ENCODE results near the gene MCIDAS. TPM values are rescaled to one million over a fixed set of nuclear protein-coding genes. Genes with fewer than 3 reads are reported as not detected.
A peak's percentile ranks its signal among the peaks of the same experiment; 100 is the strongest.

Gene MCIDAS
- total RNA-seq, 1 experiment from 2014 or later, result 3.3 TPM

DNA sequence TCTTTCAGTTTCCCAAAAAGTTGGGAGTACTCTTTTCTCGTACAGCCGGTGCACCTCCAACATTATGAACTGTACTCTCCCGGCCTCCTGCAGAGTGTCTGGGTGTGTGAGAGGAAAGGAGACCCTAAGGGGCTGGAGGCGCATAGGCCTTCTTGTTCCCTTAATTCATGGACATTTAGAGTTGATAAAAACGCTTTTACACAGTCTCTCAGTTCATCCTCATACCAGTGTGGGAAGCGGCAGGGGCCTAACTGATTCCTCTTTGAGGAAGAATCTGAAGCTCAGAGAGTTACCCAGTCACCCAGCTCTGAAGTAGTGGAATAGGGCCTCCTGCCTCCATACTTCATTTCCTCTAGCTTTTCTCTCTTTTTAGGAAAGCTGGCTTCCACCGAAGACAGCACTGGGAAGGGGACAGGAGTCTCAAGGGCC lies 3.3 kb downstream of the MCIDAS start:
- in situ Hi-C loops (cut with HindIII; ENCODE audit: low sequenced_read_pairs), result no loop called here
- DNase-seq (ENCODE audit: low spot score), result no peak

DNA sequence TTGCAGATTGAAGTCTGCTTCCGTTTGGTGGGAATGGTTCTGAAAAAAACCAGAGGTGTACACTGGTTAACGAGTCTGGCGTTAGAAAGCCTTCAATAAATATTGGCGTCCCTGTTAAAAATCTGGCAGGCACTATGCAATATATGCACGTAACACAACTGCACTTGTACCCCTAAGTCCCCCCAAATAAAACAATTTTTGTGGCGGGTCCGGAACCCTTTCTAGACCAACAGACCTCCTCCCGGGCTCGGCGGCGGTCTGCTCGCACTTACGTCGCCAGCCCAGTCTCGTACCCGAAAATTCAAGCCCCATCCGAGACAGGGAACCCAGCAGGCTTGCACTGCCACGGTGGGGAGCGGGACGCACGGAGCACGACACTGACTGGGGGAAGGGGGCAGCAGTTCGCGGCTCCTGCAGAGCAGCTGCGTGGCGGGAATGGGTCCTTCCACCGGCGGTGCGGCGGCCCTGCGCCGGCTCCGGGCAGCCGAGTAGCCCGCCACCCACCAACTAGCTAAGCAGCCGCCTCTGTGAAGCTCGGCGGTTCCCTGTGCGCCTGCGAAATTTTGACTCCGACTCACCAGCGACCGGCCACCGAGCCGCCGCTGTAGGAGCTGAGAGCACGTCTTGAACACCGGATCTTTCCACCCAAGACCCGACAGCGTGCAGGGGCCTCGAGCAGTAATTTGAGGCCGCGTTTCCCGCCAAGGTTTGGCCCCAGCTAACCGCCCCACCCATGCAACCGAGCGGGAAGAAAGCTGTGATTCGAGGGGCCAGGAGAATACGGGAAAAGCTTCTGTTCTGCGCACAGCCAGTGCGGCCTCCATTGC lies 3.9 kb downstream of the MCIDAS start:
- in situ Hi-C loops (cut with HindIII; ENCODE audit: low sequenced_read_pairs), result no loop called here
- no peak for DNase-seq (ENCODE audit: low spot score)

DNA sequence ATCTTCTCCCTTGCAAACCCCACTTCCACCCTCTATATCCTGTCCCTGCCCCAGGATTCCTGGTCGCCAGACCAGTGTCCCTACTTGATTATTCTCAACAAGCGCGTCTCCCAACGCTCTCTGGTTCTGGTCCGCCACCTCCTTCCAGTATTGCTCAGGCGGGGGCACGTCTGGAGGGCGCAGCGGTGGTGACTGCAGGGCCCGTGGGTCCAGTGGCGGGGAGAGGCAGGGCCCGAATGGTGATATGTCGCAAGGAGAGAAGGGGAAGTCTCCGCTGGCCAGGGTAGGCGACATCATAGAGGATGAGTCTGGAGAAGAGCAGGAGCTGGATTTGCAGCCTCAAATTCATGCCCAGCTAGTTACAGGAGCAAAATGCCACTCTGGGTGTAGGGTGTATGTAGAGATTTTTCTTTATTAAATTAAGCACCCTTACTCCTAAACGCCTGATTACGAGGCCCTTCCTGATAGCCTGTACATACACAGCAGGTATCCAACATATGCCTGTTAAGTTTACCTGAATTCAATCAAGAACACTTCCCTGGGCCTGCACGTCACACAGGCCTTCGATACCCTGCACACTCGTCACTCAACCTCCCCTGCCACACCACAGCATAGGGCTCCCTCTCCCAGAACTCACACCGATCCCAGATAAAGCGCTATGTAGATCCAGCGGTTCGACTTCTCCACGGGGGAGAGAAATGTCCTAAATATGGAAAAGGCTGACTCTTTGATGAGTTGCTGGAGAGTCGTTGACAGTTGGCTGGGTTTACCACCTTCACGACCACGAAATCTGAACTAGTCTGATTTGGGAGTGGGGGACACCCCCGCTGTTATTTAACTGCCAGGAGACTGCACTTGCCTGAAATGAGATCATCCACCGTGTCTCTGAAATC lies 4.8 kb downstream of the MCIDAS start:
- in situ Hi-C loops (cut with HindIII; ENCODE audit: low sequenced_read_pairs), result no loop called here
- DNase-seq (ENCODE audit: low spot score), result no peak

DNA sequence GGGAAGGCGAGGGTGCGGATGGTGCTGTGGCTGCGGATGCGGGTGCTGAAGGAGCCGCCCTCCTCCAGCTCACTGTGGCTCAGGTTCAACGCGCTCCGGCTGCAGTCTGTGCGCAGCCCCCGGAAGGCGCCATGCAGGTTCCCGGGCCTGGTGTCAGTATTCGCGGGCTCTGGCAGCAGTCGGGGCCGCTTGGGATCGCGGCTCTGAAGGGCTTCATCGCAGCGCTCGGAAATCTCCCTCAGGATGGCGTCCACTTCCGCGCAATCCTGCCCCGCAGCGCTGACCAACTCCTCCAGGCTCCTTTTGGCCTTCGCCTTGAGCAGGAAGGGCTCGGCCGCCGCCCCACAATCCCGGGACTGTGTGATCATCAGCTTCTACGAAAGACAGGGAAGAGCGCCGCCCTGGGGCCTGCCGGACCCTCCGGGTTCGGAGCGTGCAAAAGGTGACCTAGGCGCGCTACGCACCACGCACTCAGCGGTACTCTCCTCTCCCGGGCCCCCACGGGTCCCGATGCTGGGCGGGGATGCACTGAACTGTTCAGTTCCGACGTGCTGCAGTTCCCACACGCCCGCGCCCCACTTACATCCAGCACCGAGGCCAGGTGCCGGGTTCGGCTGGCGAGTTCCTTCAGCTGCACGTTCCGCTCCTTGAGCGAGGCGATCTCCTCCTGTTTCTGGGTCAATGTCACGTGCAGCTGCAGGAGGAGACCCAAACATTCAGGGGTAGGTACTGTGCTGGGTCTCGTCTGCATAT lies 6.5 kb downstream of the MCIDAS start:
- in situ Hi-C loops (cut with HindIII; ENCODE audit: low sequenced_read_pairs), result no loop called here
- DNase-seq (ENCODE audit: low spot score), result peak; percentile 25

DNA sequence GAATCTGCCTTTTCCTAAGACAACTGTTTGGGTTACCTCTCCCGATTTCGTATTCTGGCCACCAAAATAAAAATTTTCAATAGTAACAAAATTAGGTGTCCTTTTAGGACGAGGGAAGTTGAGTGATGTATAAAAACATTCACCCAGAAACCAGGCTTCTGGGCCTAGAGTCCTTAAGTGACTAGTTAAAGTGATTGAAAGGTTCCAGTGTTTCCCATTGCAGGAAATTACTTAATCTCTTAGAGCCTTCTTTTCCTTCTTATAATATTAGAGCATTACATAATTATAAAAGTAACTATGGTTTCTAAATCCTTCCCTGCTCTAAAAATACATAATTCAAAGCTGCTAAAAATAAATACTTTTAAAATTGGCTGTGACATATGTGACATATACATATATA lies 7.3 kb downstream of the MCIDAS start:
- DNase-seq (ENCODE audit: low spot score), result no peak
- in situ Hi-C loops (cut with HindIII; ENCODE audit: low sequenced_read_pairs), result no loop called here

DNA sequence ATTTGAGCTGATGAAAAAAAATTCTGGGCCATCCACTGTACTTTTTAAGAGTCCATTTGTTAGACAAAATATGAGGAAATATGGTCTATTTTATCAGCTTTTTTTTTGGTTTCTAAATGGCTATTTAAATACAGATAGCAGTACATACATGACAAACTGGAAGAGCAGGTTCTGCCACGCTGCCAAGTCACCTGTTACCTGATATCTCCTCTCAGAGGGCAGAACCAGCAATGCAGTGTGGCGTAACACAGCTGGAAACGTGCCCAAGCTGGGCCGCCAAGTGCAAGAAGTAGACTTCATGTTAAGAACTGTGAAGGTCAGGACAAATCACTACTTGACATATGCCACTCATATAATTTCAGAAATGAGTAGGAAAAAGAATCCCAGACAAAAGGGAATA lies 8.1 kb downstream of the MCIDAS start:
- in situ Hi-C loops (cut with HindIII; ENCODE audit: low sequenced_read_pairs), result no loop called here
- DNase-seq (ENCODE audit: low spot score), result no peak

DNA sequence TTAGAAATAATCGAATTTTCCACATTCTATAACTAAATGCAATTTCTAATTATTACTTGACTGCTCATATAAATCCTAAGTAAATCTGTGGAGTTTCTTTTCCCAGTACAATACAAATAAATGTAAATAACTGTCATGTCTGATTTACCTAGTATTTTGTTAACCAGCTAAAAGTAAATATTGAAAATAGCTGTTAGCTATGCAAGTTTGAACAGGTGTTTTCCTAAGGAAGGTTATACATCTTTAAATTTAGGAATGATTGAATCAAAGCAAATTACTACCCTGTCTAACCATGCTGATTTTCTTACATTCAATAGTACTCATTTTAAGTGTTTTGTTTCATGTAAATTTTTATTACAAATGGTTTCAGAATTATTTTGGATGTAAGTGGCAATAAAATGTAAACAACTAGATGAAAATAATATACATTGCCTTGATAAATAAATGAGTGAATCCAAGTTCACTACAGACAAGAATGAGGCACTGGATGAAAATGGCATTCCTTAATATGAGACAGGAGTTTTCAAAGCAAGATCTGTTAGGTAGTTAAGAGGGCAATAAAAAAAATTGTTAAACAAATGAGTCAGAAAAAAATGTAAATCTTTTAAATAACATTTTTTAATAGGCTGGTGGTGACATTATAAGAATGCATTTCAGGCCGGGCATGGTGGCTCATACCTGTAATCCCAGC lies 15.8 kb downstream of the MCIDAS start:
- DNase-seq (ENCODE audit: low spot score), result no peak
- in situ Hi-C loops (cut with HindIII; ENCODE audit: low sequenced_read_pairs), result no loop called here

DNA sequence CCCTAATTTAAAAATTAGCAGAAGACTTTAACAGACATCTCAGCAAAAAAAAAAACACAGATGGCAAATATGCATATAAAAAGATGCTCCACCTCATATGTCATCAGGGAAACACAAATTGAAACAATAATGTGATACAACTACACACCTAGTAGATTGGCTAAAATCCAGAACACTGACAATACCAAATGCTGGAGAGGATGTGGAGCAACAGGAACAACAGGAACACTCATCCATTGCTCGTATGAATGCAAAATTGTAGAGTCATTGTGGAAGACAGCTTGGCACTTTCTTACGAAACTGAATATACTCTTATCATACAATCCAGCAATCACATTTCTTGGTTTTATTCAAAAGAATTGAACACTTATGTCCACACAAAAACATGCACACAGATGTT lies 22.1 kb downstream of the MCIDAS start:
- no peak for DNase-seq (ENCODE audit: low spot score)
- in situ Hi-C loops (cut with HindIII; ENCODE audit: low sequenced_read_pairs), result no loop called here

DNA sequence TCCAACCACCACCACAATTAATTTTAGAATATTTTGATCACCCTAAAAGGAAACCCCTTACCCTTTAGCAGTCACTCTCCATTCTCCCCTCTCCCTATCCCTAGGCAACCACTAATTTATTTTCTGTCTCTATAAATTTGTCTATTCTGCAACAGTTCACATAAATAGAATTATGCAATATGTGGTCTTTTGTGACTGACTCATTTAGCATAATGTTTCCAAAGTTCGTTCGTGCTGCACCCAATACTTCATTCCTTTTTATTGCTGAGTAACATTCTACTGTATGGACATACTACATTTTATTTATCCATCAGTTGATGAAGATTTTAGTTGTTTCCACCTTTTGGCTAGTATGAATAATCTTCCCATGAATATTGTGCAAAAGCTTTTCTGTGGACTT lies 36.0 kb downstream of the MCIDAS start:
- in situ Hi-C loops (cut with HindIII; ENCODE audit: low sequenced_read_pairs), result no loop called here
- DNase-seq (ENCODE audit: low spot score), result no peak

DNA sequence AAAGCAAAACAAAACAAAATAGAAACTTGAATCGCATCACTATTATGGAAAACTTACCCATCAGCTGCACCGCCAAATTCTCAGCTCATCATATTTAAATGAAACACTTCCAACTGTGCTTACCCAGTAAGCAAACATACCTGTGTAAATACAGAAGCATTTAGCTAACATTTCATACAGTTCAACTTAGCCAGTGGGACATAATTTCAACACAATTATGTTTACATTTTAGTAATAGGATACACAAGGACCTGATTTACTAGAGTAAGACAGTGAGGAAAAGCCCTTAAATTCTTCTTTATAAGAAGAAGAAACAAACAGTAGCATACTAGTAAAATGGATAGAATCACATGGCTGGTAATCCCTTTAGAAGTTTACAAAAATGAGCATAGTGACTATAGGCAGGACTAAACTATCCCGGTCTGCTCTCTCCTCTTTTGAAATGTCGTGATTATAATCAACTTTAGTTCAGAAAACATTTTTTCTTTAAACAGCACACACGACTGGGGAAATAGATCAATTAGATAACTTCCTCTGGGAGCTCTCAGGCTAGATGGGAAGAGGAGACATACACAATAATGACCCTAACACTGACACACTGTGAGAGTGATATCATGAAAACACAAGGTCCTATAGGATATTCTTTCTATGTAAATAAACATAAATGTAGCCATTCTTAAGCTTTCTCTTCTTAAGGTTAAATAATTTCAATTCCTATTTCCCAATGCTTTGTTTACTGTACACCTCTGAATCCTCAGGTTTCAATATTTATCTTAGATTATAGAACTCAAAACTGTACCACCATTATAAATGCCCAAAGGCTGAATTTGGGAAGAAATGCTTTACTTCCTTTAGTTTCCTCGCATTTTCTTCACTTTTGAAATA lies 38.2 kb downstream of the MCIDAS start:
- in situ Hi-C loops (cut with HindIII; ENCODE audit: low sequenced_read_pairs), result no loop called here
- DNase-seq (ENCODE audit: low spot score), result no peak

DNA sequence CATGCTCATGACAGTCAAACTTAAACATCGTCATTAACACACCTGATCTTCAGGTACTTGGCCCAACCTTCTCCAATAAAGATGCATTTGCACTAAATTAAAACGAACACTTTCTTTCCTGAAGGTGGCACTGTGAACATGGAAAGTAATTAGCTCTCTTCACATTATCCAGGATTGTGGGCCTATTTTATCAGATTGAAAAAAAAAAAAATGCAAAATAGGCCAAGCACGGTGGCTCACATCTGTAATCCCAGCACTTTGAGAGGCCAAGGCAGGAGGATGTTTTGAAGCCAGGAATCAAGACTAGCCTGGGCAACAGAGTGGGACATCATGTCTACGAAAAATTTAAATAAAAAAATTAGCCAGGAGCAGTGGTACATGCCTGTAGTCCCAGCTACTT lies 39.7 kb downstream of the MCIDAS start:
- DNase-seq (ENCODE audit: low spot score), result peak; percentile 40
- in situ Hi-C loops (cut with HindIII; ENCODE audit: low sequenced_read_pairs), result no loop called here

DNA sequence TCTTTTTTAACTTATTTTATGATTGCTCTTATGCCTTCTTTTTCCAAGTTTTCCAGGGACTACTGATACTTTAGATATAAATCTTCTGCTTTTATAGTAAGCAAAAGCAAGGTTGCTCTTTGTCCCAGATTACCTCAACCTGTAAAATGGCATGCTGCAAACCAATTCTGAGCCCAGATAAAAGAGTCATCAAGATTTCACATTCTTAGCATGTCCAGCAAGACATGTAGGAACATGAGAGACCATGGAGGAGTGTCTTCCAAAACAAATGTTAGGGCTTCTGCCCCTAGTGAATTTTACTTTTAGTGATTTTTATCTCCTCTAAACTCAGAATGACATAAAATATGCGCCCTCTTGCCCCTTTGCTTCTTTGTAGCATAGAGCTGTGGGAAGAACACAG lies 47.1 kb downstream of the MCIDAS start:
- DNase-seq (ENCODE audit: low spot score), result no peak
- in situ Hi-C loops (cut with HindIII; ENCODE audit: low sequenced_read_pairs), result no loop called here

DNA sequence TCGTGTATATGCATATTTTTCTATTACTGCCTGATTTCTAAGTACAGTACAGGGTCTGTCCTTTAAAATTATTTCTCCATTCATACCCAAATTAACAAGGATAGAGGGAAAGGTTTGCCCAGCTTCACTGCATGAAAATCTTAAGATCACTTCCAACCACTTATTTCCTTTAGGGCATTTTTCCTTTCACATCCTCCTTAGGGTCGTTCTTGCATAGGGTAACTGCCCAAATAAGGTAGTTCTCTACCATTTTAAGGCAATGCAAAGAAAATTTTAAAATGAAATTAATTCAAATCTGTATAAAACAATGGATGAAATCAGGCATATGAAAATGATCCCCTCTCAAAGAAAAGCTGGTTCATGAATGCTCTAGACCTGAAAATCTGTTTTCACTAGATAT lies 50.0 kb downstream of the MCIDAS start:
- DNase-seq (ENCODE audit: low spot score), result no peak
- in situ Hi-C loops (cut with HindIII; ENCODE audit: low sequenced_read_pairs), result no loop called here

DNA sequence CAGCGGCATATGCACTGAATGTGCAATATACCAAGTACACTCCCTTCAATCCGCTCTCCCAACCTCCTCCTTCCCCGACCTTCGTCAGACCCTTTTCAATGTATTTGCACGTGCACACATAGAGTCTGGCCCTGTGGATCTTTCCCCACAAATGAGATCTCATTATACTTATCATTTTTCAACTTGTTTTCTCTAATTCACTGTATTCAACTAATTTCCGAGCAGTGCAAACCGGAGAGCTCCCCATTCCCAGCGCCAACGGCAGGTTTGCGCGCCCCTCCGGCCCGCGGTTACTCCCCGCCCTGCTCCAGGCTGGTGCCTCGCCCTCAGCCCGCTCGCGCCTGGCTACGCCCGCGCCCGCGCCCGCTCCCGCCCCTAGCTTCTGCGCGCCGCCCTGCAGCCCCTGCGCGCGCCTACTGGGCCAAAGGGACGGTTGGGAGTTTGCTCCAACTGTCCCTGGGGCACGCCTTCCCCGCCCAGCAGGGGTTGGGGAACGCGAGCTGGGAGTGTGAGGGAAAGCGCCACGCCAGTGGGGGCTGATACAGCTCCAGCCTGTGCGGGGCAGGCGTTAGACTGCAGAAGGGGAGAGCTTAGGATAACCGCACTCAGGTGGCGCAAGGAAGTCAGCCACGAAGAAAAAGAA lies 50.8 kb downstream of the MCIDAS start:
- in situ Hi-C loops (cut with HindIII; ENCODE audit: low sequenced_read_pairs), result no loop called here
- DNase-seq (ENCODE audit: low spot score), result peak; percentile 30

DNA sequence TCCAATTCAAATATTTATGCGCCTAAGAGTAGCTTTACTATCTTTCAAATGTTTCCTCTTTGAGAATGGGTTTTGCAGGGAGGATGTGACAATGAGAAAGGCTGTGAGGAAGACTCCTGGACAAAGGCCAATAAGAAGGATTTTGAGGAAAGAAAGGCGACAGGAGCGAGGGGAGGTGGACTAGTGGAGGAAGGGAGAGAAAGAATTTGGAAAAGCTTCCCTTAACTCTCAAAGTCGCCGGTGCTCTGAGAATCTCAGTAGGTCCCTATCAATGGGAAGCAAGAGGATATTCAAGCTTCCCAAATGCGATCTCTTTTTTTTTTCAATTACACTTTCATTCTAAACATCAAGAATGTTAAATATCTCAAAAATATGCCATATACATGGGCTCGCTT lies 51.3 kb downstream of the MCIDAS start:
- in situ Hi-C loops (cut with HindIII; ENCODE audit: low sequenced_read_pairs), result no loop called here
- DNase-seq (ENCODE audit: low spot score), result no peak

DNA sequence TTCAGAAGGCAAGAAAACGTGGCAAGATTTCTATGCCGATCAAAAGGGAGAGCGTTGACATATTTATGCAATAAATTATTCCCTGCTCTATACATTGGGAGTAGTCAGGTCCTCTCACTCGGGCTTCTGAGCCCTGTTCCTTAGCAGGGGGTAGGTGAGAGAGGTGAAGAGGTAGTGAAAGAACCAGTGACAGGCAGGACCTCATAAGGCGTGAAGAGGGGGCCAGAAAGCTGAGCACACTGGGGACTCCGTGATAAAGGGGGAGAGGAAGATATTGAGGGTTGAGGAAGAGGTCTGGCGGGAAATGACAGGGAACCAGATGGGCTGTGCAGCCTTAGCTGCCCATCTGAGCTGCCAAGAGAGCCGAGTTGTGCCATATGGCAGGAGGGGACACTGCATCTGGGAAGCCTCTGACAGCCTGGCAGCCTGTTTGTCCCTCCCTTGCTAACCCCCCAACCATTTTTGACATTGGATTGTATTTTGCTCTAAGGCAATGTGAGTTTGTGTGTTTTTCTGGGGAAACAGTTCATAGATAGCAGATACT lies 53.4 kb downstream of the MCIDAS start:
- in situ Hi-C loops (cut with HindIII; ENCODE audit: low sequenced_read_pairs), result no loop called here
- DNase-seq (ENCODE audit: low spot score), result peak; percentile 68

DNA sequence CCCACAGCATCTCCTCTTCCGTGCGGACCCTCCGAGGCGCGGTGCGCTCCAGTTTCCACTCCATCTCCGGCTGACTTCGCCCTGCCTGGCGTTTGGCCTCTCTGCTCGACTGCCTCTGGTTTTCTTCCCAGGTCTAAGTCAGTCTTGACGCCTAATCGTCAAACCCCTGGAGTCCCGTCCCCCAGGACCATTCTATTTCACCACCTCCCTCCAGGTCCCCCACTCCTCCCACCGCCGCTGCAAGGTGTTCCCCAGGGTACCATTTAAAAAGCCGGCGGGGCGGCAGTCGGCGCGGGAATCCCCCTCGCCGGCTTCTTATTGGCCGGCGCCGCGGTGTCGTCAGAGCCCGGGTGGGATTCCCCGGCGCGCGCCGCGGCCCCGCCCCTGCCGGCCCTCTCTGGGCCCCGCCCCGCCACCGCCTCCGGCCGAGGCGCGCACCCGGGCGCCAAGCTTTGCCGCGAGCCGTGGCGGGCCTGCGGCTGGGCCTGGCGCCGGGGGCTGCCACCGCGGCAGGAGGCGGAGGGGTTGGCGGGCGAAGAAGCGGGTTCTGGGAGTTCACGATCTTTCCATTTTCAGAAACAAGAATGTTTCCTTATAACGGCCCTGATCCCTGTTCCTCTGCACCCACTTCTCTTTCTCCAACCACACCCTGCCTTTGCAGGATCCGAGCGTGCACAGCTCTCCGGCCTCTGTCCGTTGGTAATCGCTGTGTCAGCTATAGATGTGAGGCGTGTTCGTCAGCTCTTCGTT lies 54.0 kb downstream of the MCIDAS start, which contains the start of gene CDC20B:
Gene CDC20B (minus strand): TSS at position 241 of the 750 bp plus-strand sequence. CDS start 177 bp downstream, at position 64.
- in situ Hi-C loops (cut with HindIII; ENCODE audit: low sequenced_read_pairs), result no loop called here
- peak; percentile 73 for DNase-seq (ENCODE audit: low spot score)
